PC-9 (cell line): ENCODE measurements around the gene NRXN2. TPM values are rescaled to one million over a fixed set of nuclear protein-coding genes. Genes with fewer than 3 reads are reported as not detected.

Experiments used
- BruUV-seq: library from RNA; stranded (reverse); fragments of 400-500 nt; replicated peaks from 2 replicates; lab custom pipeline; 2021; lab: Mats Ljungman, UMichigan
- CTCF ChIA-PET: fragments of 300-600 bp; sonication (Branson Sonifier 250); formaldehyde crosslinking; loops from one replicate; lab custom pipeline; 2022; ENCODE audit warnings: antibody characterized with exemption; lab: Charles Lee
- POLR2A ChIA-PET: fragments of 300-600 bp; sonication (Branson Sonifier 250); formaldehyde crosslinking; loops from one replicate; lab custom pipeline; 2022; ENCODE audit warnings: antibody characterized with exemption; ENCODE audit not compliant: unreplicated experiment; lab: Charles Lee
- DNase-seq, 2 experiments: peaks; one replicate each; pipeline versions ENCODE4 v3.0.0 to v3.0.0-alpha.2; 2015 to 2022; ENCODE audit warnings: mixed read lengths in 1 of 2
- H2AFZ ChIP-seq: fragments of 200-600 bp; sonication (generic); 2 replicates; pipeline ENCODE4 v1.8.1; 2017; ENCODE audit warnings: antibody characterized with exemption
- H3F3A ChIP-seq: fragments of 200-600 bp; sonication (generic); 2 replicates; pipeline ENCODE4 v1.8.1; 2017; ENCODE audit warnings: antibody characterized with exemption, mild to moderate bottlenecking, low read depth; ENCODE audit not compliant: insufficient read depth
- H3K27ac ChIP-seq: fragments of 200-600 bp; sonication (generic); 2 replicates; pipeline ENCODE4 v1.6.1; 2016; ENCODE audit warnings: mixed run types
- H3K27me3 ChIP-seq: fragments of 200-600 bp; sonication (generic); 2 replicates; pipeline ENCODE4 v1.6.1; 2016; ENCODE audit warnings: low read depth, mixed run types; ENCODE audit not compliant: insufficient read depth
- H3K36me3 ChIP-seq: fragments of 200-600 bp; sonication (generic); 2 replicates; pipeline ENCODE4 v1.6.1; 2016; ENCODE audit warnings: low read depth, mixed run types
- H3K4me1 ChIP-seq: fragments of 200-600 bp; sonication (generic); replicated peaks from 2 replicates; pipeline ENCODE4 v1.6.1; 2016; ENCODE audit warnings: mixed run types; ENCODE audit not compliant: insufficient read depth
- H3K4me2 ChIP-seq: fragments of 200-600 bp; sonication (generic); 2 replicates; pipeline ENCODE4 v1.6.1; 2017; ENCODE audit warnings: mixed run types
- H3K4me3 ChIP-seq: fragments of 200-600 bp; sonication (generic); 2 replicates; pipeline ENCODE4 v1.6.1; 2016; ENCODE audit warnings: mixed run types
- H3K79me2 ChIP-seq: fragments of 200-600 bp; sonication (generic); 2 replicates; pipeline ENCODE4 v1.6.1; 2017; ENCODE audit warnings: low read depth, mixed run types
- H3K9me2 ChIP-seq: fragments of 200-600 bp; sonication (generic); 2 replicates; pipeline ENCODE4 v1.8.1; 2017; ENCODE audit warnings: mild to moderate bottlenecking; ENCODE audit not compliant: insufficient read depth
- H3K9me3 ChIP-seq: fragments of 200-600 bp; sonication (generic); 2 replicates; pipeline ENCODE4 v1.8.1; 2016; ENCODE audit warnings: low read depth; ENCODE audit not compliant: insufficient read depth
- H4K20me1 ChIP-seq: fragments of 200-600 bp; sonication (generic); 2 replicates; pipeline ENCODE4 v1.8.1; 2017; ENCODE audit not compliant: insufficient read depth
- EZH2 ChIP-seq: fragments of 200-600 bp; sonication (generic); IDR thresholded peaks from 2 replicates; pipeline ENCODE4 v1.8.0; 2017; ENCODE audit warnings: antibody characterized with exemption, low read depth
- intact Hi-C: fragments of 100-400 bp; cut with micrococcal nuclease; formaldehyde crosslinking; loops from one replicate; pipeline ENCODE4 v1.10.0; 2022; ENCODE audit not compliant: unreplicated experiment
- total RNA-seq: library from RNA; stranded (reverse); gene quantifications from 2 replicates; pipeline ENCODE4 v1.2.3, GENCODE V29; 2021
- TF ChIP-seq, protein P1 (sequence below): fragments of 200-600 bp; sonication (generic); conservative IDR thresholded peaks from 2 replicates; pipeline ENCODE4 v1.6.1; 2017; ENCODE audit warnings: mixed run types, antibody characterized with exemption, mild to moderate bottlenecking, moderate library complexity

NRXN2 gene
- total RNA-seq, 1 experiment from 2014 or later = not detected

GRCh38 chr11:64768300-64768694 is 45.3 kb upstream of the NRXN2 start:
- no TSS peak for BruUV-seq
- H3K27ac ChIP-seq = no peak overlapping the region
- peaks cover 78% of the 10 kb centered on the region for H3K36me3 ChIP-seq
- peaks cover 90% of the 10 kb centered on the region for H3F3A ChIP-seq
- H2AFZ ChIP-seq = no peak overlapping the region
- POLR2A ChIA-PET = no interaction called here
- H3K79me2 ChIP-seq = peaks cover 52% of the 10 kb centered on the region
- peaks cover 97% of the 10 kb centered on the region for H4K20me1 ChIP-seq
- CTCF ChIA-PET = interaction anchor here (0.7 kb wide), 1 partner anchor 10 kb away, joined by 3 read pairs; the partner anchor contains the start of gene SF1
- TF ChIP-seq, protein P1, sequence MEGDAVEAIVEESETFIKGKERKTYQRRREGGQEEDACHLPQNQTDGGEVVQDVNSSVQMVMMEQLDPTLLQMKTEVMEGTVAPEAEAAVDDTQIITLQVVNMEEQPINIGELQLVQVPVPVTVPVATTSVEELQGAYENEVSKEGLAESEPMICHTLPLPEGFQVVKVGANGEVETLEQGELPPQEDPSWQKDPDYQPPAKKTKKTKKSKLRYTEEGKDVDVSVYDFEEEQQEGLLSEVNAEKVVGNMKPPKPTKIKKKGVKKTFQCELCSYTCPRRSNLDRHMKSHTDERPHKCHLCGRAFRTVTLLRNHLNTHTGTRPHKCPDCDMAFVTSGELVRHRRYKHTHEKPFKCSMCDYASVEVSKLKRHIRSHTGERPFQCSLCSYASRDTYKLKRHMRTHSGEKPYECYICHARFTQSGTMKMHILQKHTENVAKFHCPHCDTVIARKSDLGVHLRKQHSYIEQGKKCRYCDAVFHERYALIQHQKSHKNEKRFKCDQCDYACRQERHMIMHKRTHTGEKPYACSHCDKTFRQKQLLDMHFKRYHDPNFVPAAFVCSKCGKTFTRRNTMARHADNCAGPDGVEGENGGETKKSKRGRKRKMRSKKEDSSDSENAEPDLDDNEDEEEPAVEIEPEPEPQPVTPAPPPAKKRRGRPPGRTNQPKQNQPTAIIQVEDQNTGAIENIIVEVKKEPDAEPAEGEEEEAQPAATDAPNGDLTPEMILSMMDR = no peak
- TF ChIP-seq EZH2 = no peak
- H3K27me3 ChIP-seq = no peaks in the 10 kb centered on the region
- H3K4me3 ChIP-seq = no peak overlapping the region
- H3K9me2 ChIP-seq = no peaks in the 10 kb centered on the region
- no peaks in the 10 kb centered on the region for H3K4me1 ChIP-seq
- intact Hi-C loops = no loop called here
- no peak for DNase-seq
- no peak overlapping the region for H3K4me2 ChIP-seq
- no peaks in the 10 kb centered on the region for H3K9me3 ChIP-seq

GRCh38 chr11:64767344-64768299 is 44.6 kb upstream of the NRXN2 start:
- Histone ChIP-seq H4K20me1 (peaks cover 94% of the 10 kb centered on the region), H3K9me2 (no peaks in the 10 kb centered on the region), H3K27ac (no peak overlapping the region), H3K36me3 (peaks cover 71% of the 10 kb centered on the region), H3K4me3 (no peak overlapping the region), H3K4me2 (no peak overlapping the region), H3K4me1 (no peaks in the 10 kb centered on the region), H3K9me3 (no peaks in the 10 kb centered on the region), H3K79me2 (peaks cover 45% of the 10 kb centered on the region), H2AFZ (no peak overlapping the region), H3F3A (peaks cover 90% of the 10 kb centered on the region), H3K27me3 (no peaks in the 10 kb centered on the region)
- intact Hi-C loops = no loop called here
- ChIA-PET POLR2A (no interaction called here), CTCF (interaction anchor here (0.5 to 0.7 kb wide), 2 partner anchors 11 to 307 kb away, joined by 3 to 22 read pairs; partner anchors contain the start of gene SF1)
- DNase-seq = peak in 1 of 2 experiments; percentile 52
- no TSS peak for BruUV-seq
- TF ChIP-seq EZH2 = no peak
- TF ChIP-seq, protein P1 = peak; percentile 93

DNA sequence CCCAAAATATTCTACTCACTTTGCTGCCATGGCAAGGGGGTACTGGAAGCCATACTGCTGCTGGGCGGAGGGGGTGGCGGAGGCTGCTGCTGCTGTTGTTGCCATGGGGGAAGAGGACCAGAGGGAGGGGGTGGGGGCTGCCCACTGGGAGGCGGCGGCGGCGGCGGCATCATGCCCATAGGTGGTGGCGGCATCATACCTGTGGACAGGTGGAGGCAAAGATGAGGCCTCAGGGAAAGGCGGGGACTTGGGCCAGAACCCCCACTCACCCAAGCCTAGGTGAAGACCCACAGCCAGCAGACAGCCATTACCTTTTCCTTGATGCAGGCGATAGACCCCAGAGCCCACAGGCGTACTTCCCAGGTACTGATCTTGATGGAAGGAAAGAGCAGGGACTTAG is 43.9 kb upstream of the NRXN2 start:
- TF ChIP-seq EZH2 = no peak
- TF ChIP-seq, protein P1 = no peak
- DNase-seq = no peak
- no TSS peak for BruUV-seq
- Histone ChIP-seq H3K4me2 (no peak overlapping the region), H3K27me3 (no peaks in the 10 kb centered on the region), H3K27ac (no peak overlapping the region), H3K36me3 (peaks cover 64% of the 10 kb centered on the region), H3K9me2 (no peaks in the 10 kb centered on the region), H2AFZ (no peak overlapping the region), H3K4me1 (no peaks in the 10 kb centered on the region), H3K9me3 (no peaks in the 10 kb centered on the region), H3K4me3 (no peak overlapping the region), H3F3A (peaks cover 90% of the 10 kb centered on the region), H4K20me1 (peaks cover 89% of the 10 kb centered on the region), H3K79me2 (peaks cover 37% of the 10 kb centered on the region)
- intact Hi-C loops = no loop called here
- CTCF ChIA-PET = no interaction called here
- POLR2A ChIA-PET = no interaction called here
